RWPE1 (cell line): Measurements from ENCODE around the gene OR10V1.
A peak's percentile ranks its signal among the peaks of the same experiment; 100 is the strongest.

ENCODE experiments used
- CTCF ChIA-PET: fragments of 350-600 bp; sonication (Branson Sonifier 250); formaldehyde crosslinking; extraction: SDS; loops from one replicate; lab custom pipeline; 2021; lab: Yijun Ruan, JAX
- POLR2A ChIA-PET: fragments of 400-600 bp; formaldehyde crosslinking; extraction: SDS; loops from one replicate; lab custom pipeline; 2020; ENCODE audit warnings: antibody characterized with exemption; ENCODE audit not compliant: low non-redundant PET; lab: Yijun Ruan, JAX
- DNase-seq: peaks from one replicate; pipeline ENCODE4 v3.0.0; 2012; ENCODE audit warnings: low spot score
- H3K27ac ChIP-seq: fragments of 450-650 bp; 2 replicates; pipeline ENCODE4 v1.5.1; 2017
- TF ChIP-seq, protein P1 (sequence below): fragments of 450-650 bp; conservative IDR thresholded peaks from 2 replicates; pipeline ENCODE4 v1.5.1; 2017; ENCODE audit warnings: low read depth, mild to moderate bottlenecking

Gene OR10V1

DNA sequence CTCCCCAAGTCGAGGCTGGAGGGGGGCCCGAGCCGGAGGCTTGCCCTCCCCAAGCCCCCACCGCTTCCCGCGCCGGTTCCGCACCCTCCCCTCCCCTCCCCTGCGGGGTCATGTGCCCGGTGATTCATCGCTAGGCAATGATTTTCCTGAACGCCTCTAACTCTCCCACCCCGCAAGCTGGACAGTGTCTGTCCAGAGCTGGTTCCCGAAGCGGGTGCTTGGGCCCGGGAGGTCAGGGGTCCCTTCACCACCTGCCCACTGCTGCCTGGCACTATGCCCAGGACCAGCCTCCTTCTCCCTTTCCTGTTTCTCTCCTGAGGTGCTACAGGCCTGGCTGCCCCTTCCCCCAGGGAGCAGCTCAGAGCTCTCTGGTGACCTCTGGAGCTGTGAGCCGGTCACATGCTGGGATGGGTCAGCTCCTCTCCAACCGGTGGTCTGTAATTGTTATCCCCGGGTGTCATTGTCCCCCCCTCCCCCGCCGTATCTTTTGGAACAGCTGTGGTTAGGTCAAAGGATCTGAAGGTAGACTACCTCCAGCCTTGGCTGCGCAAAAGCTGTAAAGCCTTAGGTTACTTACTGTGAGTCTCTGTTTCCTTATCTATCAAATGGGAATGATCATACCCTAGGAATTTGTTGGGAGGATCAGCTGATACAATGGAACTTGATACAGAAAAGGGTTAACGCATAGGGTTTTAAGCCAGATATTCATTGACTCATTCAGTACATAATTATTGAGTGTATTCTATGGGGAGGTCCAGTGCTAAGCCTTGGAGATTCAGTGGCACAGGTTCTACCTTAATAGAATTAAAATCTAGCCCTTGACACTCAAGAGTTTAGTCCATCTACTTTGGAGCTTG lies 42.3 kb upstream of the OR10V1 start:
- peak overlapping the region; percentile 84 for H3K27ac ChIP-seq
- peak; percentile 83 for DNase-seq
- TF ChIP-seq, protein P1, sequence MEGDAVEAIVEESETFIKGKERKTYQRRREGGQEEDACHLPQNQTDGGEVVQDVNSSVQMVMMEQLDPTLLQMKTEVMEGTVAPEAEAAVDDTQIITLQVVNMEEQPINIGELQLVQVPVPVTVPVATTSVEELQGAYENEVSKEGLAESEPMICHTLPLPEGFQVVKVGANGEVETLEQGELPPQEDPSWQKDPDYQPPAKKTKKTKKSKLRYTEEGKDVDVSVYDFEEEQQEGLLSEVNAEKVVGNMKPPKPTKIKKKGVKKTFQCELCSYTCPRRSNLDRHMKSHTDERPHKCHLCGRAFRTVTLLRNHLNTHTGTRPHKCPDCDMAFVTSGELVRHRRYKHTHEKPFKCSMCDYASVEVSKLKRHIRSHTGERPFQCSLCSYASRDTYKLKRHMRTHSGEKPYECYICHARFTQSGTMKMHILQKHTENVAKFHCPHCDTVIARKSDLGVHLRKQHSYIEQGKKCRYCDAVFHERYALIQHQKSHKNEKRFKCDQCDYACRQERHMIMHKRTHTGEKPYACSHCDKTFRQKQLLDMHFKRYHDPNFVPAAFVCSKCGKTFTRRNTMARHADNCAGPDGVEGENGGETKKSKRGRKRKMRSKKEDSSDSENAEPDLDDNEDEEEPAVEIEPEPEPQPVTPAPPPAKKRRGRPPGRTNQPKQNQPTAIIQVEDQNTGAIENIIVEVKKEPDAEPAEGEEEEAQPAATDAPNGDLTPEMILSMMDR, result no peak; the same call in 1 of the 2 replicates
- POLR2A ChIA-PET, result interaction anchor here (0.5 to 0.6 kb wide), 2 partner anchors 12 to 35 kb away, joined by 3 read pairs; no protein-coding TSS in a partner anchor
- CTCF ChIA-PET, result interaction anchor here (0.5 to 3.0 kb wide), 3 partner anchors 45 to 219 kb away, joined by 3 to 33 read pairs (median 3); partner anchors contain the start of gene MRPL16

DNA sequence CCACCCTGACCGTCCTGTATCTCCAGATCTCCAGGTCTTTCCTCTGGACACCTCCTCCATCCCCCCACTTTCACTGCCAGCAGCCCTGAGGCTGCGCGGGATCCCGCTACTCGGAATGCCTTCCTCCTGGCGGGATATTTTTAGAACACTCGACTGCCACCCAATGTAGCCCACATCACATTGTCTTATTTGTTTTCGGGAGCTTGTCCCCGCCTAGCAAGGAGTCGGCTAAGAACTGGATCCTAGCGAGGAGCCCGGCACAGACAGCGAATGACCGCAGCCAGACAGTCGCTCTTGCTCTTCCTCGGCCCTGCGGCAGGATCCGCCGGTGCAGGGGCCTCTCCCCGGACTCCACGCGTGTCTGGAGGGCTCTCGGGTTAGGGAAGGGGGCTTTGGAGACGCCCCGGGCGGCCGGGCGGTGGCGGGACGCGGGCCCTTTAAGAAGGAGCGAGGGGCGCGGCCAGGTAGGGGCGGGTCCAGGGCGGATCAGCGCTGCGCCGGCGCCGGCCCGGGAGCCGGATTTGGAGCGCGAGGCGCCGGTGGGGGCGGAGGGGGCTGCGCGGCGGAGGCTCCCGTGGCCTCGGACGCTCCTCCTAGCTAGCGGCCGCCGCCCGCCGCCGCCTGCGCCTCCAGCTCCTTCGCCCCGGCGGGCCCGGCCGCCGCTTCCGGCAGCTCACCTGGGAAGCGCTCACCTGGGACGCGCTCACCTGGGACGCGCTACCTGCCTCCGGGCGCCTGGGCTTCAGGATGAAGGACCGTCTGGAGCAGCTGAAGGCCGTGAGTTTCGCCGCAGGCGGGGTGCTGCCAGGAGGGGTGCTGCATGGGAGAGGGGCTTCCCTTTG lies 41.4 kb upstream of the OR10V1 start, which contains the start of gene STX3:
Gene STX3 (plus strand): TSS at position 518 of the 842 bp plus-strand sequence. CDS start 230 bp downstream, at position 748.
- DNase-seq, result peak; percentile 77
- peak within 1 kb of the TSS; percentile 84 for H3K27ac ChIP-seq

DNA sequence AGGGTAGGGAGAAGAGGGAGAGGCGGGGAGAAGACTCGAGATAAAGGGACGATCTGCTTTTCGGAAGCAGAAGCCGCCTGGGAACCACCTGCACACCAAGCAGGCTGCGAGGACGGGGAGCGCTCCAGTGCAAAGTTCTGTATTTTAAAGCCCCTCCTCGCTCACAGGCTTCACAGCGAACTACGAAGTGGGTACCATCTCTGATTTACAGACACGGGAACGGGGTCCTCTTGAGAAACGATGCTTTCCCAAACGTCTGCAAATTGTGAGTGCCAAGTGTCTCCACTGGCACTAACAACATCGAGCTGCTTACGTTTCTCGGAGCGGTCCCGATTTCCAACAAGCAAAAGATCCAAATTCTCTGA lies 40.8 kb upstream of the OR10V1 start:
- peak overlapping the region; percentile 84 for H3K27ac ChIP-seq
- peak; percentile 20 for DNase-seq
- ChIA-PET CTCF (interaction anchor here (0.6 to 3.0 kb wide), 8 partner anchors 11 to 148 kb away, joined by 3 to 33 read pairs (median 3); partner anchors contain the start of gene MRPL16), POLR2A (no interaction called here)
- TF ChIP-seq, protein P1, result no peak

More for the DNA sequence above, 41.4 kb upstream of the OR10V1 start, which contains the start of gene STX3:
- TF ChIP-seq, protein P1, result no peak
- ChIA-PET POLR2A (interaction anchor here (0.5 to 0.6 kb wide), 2 partner anchors 11 to 55 kb away, joined by 3 to 4 read pairs; no protein-coding TSS in a partner anchor), CTCF (interaction anchor here (0.6 to 3.0 kb wide), 8 partner anchors 11 to 73 kb away, joined by 3 to 33 read pairs (median 3); partner anchors contain the start of gene MRPL16)

DNA sequence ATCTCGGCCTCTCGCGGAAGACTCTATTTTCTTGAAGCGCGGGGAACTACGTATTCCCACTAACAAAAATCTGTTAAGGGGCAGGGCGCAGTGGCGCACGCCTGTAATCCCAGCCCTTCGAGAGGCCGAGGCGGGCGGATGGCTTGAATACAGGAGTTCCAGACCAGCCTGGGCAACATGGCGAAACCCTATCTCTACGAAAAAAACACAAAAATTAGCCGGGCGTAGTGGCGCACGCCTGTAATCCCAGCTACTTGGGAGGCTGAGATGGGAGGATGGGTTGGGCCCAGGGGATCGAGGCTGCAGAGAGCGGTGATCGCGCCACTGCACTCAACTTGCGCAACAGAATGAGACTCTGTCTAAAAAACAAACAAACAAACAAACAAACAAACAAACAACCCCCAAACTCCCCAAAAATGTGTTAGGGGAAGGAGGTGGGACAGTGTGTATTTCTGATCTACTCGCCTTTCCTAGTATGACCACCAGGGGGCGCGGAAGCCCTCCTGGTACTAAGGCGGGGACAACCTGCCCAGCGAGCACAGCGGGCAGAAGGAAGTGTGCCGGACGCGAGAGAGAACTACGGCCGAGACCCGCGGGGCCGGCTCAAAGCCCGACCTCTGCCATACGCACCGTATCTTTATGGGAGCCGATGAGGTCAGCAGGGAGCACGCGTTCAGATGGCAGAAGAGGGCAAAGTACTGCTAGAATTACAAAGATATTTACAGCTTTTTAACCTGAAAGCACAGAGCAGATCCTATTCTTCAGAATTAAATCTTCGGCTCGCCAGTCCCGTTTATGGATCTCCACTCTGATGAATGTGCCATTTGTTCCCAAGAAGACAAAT lies 40.2 kb upstream of the OR10V1 start:
- TF ChIP-seq, protein P1, result peak; percentile 87
- peak; percentile 78 for DNase-seq
- peak overlapping the region; percentile 84 for H3K27ac ChIP-seq
- ChIA-PET CTCF (interaction anchor here (0.6 to 3.0 kb wide), 11 partner anchors 10 to 164 kb away, joined by 3 to 33 read pairs (median 4); partner anchors contain the start of gene MRPL16), POLR2A (no interaction called here)

DNA sequence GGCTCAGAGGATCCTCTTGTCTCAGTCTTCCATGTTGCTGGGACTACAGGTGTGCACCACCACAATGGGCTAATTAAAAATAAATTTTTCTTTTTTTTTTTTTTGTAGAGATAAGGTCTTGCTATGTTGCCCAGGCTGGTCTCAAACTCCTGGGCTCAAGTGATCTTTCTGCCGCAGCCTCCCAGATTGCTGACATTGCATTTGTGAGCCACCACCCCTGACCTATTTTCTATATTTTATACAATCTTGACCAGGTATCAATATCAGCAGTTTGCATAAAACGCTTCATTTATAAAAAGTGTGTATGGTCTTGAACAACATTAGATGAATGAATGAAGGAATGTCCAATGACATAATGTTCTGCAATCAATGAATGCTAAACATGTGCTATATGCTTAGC lies 32.5 kb upstream of the OR10V1 start:
- no peak for DNase-seq
- POLR2A ChIA-PET, result no interaction called here
- H3K27ac ChIP-seq, result no peak overlapping the region
- CTCF ChIA-PET, result no interaction called here
- TF ChIP-seq, protein P1, result no peak
